ENCODE data around the gene NPAS1. TPM values are rescaled to one million over a fixed set of nuclear protein-coding genes. Genes with fewer than 3 reads are reported as not detected.
A peak's percentile ranks its signal among the peaks of the same experiment; 100 is the strongest.

The NPAS1 gene
- total and polyA plus RNA-seq, 2 experiments from 2014 or later, result 5.6 to 9.8 TPM

DNA sequence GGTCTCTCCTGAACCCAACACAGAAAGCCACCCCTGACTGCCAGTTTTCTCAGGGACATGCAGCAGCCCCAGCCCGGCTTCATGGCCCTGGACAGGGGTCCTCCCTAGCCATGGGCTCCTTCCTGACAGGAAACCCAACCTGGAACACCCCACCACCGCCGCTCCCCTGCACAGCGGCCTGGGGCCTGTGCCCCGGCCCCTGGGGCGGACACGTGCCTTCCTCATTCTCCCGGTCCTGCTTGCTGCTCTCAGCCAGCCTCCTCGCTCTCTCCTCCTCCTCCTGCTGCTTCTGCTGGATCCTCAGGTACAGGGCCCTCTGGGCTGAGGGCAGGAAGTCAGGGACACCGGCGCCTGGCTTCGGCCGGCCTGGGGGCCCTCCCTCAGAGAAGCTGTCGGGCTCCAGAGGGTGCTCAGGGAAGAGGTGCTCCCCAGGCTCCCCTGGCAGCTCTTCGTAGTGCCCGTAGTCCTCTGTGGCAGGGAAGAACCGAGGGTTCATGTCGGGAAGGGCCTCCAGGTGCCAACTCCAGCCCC lies 49.3 kb downstream of the NPAS1 start:
- Histone ChIP-seq H3K4me1 (ENCODE audit: insufficient read depth) (no peaks in the 10 kb centered on the region), H3K9me2 (ENCODE audit: insufficient read depth) (no peaks in the 10 kb centered on the region), H4K20me1 (replicated peaks; ENCODE audit: insufficient read depth) (peaks cover 29% of the 10 kb centered on the region), H3K4me2 (no peak overlapping the region), H3F3A (replicated peaks; ENCODE audit: low read depth) (peaks cover 5% of the 10 kb centered on the region), H3K36me3 (ENCODE audit: insufficient read depth) (peaks cover 6% of the 10 kb centered on the region; the same call in 1 of the 2 replicates), H3K27me3 (ENCODE audit: insufficient read depth) (no peaks in the 10 kb centered on the region), H3K27ac (ENCODE audit: low read depth) (peak overlapping the region; percentile 39; the same call in 1 of the 2 replicates), H3K79me2 (replicated peaks; ENCODE audit: insufficient read depth) (peaks cover 4% of the 10 kb centered on the region; the same call in 1 of the 2 replicates), H3K4me3 (no peak overlapping the region), H2AFZ (no peak overlapping the region)
- ATAC-seq (no peak), DNase-seq (ENCODE audit: low spot score) (no peak)
- Mint-ChIP-seq H3K27me3 (ENCODE audit: insufficient read depth, low read depth, poor library complexity) (peaks cover 14% of the 10 kb centered on the region), H3K27ac (no peak overlapping the region), H3K9me3 (no peaks in the 10 kb centered on the region), H3K4me1 (no peaks in the 10 kb centered on the region; the same call in 2 of the 3 replicates), H3K36me3 (ENCODE audit: low read depth) (peaks cover 67% of the 10 kb centered on the region), H3K4me3 (no peak overlapping the region)
- TF ChIP-seq ZNF462 (CRISPR knock-in tag; IDR thresholded peaks at IDR 0.05), result no peak
- TF ChIP-seq JUNB (IDR thresholded peaks at IDR 0.05; ENCODE audit: unreplicated experiment), result no peak
- no peak for TF ChIP-seq ZNF331 (CRISPR knock-in tag; IDR thresholded peaks at IDR 0.05; ENCODE audit: low read depth)
- TF ChIP-seq, protein P1, sequence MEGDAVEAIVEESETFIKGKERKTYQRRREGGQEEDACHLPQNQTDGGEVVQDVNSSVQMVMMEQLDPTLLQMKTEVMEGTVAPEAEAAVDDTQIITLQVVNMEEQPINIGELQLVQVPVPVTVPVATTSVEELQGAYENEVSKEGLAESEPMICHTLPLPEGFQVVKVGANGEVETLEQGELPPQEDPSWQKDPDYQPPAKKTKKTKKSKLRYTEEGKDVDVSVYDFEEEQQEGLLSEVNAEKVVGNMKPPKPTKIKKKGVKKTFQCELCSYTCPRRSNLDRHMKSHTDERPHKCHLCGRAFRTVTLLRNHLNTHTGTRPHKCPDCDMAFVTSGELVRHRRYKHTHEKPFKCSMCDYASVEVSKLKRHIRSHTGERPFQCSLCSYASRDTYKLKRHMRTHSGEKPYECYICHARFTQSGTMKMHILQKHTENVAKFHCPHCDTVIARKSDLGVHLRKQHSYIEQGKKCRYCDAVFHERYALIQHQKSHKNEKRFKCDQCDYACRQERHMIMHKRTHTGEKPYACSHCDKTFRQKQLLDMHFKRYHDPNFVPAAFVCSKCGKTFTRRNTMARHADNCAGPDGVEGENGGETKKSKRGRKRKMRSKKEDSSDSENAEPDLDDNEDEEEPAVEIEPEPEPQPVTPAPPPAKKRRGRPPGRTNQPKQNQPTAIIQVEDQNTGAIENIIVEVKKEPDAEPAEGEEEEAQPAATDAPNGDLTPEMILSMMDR (conservative IDR thresholded peaks at IDR 0.05; ENCODE audit: low read depth in 2 of 2), result no peak

Data from GM23338 (cell line).